ENCODE results near the gene NCF1. TPM values are rescaled to one million over a fixed set of nuclear protein-coding genes. Genes with fewer than 3 reads are reported as not detected.

Gene NCF1
- not detected in 2 replicates for total RNA-seq

DNA sequence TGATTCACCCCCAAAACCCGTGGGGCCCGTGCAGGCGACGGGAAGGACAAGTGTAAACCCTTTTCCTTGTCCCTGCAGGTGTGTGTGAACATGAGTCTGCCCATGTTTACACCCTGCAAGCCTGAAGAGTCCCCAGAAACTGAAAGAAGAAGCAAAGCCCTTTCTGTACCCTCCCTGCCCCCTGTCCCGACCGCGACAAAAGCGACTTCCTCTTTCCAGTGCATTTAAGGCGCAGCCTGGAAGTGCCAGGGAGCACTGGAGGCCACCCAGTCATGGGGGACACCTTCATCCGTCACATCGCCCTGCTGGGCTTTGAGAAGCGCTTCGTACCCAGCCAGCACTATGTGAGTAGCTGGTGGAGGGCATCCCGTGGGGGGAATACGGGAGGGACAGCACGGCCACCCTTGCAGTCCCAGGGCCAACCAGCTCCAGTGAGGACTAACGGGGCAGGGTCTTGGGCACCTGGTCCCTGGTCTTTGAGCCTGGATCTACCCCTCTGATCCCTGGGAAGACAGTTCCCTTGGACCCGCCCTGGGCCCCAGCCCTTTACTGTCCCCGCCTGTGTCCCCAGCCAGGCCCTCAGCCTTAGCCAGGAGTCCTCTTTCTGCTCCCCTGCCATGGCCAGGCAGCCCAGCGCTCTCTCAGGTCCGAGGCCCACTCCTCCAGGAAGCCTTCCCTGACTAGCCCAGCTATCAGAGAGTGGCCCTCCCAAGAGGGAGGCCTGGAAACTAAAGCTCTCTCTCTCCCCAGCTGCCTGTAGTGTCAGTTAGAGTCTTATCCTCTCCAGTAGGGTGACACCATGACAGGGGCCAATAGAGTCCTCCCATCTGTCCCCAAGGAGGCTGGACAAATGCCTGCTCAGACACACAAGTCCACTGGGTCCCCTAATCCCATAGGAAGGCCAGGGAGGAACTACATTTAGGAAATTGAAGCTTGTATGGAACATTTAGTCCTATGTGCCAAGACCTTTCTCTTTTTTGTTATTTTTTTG, at the start of gene NCF1:
Gene NCF1, plus strand, starts transcription at position 252 of the 991 bp plus-strand sequence. Its CDS starts 21 bp downstream, at position 273.

Other genes starting within 250 kb of the NCF1 start
- 141 and 151 TPM in 2 replicates for gene GTF2I, start 116.3 kb upstream of the NCF1 start, total RNA-seq
- 4.6 and 7.5 TPM in 2 replicates for gene GTF2IRD2, start 77.6 kb downstream of the NCF1 start, total RNA-seq
- gene CASTOR2, start 190.7 kb downstream of the NCF1 start, total RNA-seq: 17.4 and 20.3 TPM in 2 replicates